GM23248 (cell line): ENCODE measurements around the gene DBX2.

Experiments used
- EZH2 ChIP-seq: fragments of 200-600 bp; sonication (generic); IDR thresholded peaks from 2 replicates; pipeline ENCODE4 v1.6.1; 2018; ENCODE audit warnings: antibody characterized with exemption, mild to moderate bottlenecking; ENCODE audit not compliant: insufficient read depth, poor library complexity, severe bottlenecking
- EZH2phosphoT487 ChIP-seq: fragments of 200-600 bp; sonication (generic); IDR thresholded peaks from 2 replicates; pipeline ENCODE4 v1.6.1; 2018; ENCODE audit warnings: antibody characterized with exemption, moderate library complexity, mild to moderate bottlenecking, low read depth; ENCODE audit not compliant: insufficient read depth

- TF ChIP-seq EZH2 (no peak), EZH2phosphoT487 (no peak)
Observed at GRCh38 chr12:44976246-44976645, 74.7 kb downstream of the DBX2 start.
